GM23338 (cell line): Measurements from ENCODE around the gene PHF21A. TPM values are rescaled to one million over a fixed set of nuclear protein-coding genes. Genes with fewer than 3 reads are reported as not detected.

ENCODE experiments used
- ATAC-seq: fragments of 200-7000 bp; cut with Tn5 transposase; 3 replicates; pipeline ENCODE4 v1.9.1; 2020
- DNase-seq: peaks from one replicate; pipeline ENCODE4 v3.0.0-alpha.2; 2015; ENCODE audit warnings: low spot score
- H2AFZ ChIP-seq: fragments of 200-600 bp; sonication (generic); 2 replicates; pipeline ENCODE4 v1.8.0; 2016; ENCODE audit warnings: antibody characterized with exemption, mild to moderate bottlenecking, moderate library complexity
- H3F3A ChIP-seq: fragments of 200-600 bp; sonication (generic); replicated peaks from 2 replicates; pipeline ENCODE4 v1.8.0; 2017; ENCODE audit warnings: antibody characterized with exemption, mixed run types, low read depth
- H3K27ac ChIP-seq: fragments of 200-600 bp; sonication (generic); 2 replicates; pipeline ENCODE4 v1.6.1; 2016; ENCODE audit warnings: low read depth
- H3K27me3 ChIP-seq: fragments of 200-600 bp; sonication (generic); 2 replicates; pipeline ENCODE4 v1.8.0; 2016; ENCODE audit warnings: mild to moderate bottlenecking, mixed run types, moderate library complexity; ENCODE audit not compliant: insufficient read depth
- H3K36me3 ChIP-seq: fragments of 200-600 bp; sonication (generic); 2 replicates; pipeline ENCODE4 v1.8.0; 2016; ENCODE audit warnings: mild to moderate bottlenecking; ENCODE audit not compliant: insufficient read depth
- H3K4me1 ChIP-seq: fragments of 200-600 bp; sonication (generic); 2 replicates; pipeline ENCODE4 v1.8.0; 2016; ENCODE audit warnings: mild to moderate bottlenecking, moderate library complexity; ENCODE audit not compliant: insufficient read depth
- H3K4me2 ChIP-seq: fragments of 200-600 bp; sonication (generic); 2 replicates; pipeline ENCODE4 v1.7.1; 2017; ENCODE audit warnings: mixed run types
- H3K4me3 ChIP-seq: fragments of 200-600 bp; sonication (generic); 2 replicates; pipeline ENCODE4 v1.6.1; 2016; ENCODE audit warnings: mixed run types
- H3K79me2 ChIP-seq: fragments of 200-600 bp; sonication (generic); replicated peaks from 2 replicates; pipeline ENCODE4 v1.8.0; 2017; ENCODE audit warnings: mild to moderate bottlenecking; ENCODE audit not compliant: insufficient read depth
- H3K9me2 ChIP-seq: fragments of 200-600 bp; sonication (generic); 2 replicates; pipeline ENCODE4 v1.8.0; 2017; ENCODE audit not compliant: insufficient read depth
- H4K20me1 ChIP-seq: fragments of 200-600 bp; sonication (generic); replicated peaks from 2 replicates; pipeline ENCODE4 v1.8.0; 2017; ENCODE audit warnings: mild to moderate bottlenecking; ENCODE audit not compliant: insufficient read depth
- H3K27ac Mint-ChIP-seq: 2 replicates; pipeline ENCODE4 v1.8.0; 2020; ENCODE audit warnings: inconsistent platforms, mild to moderate bottlenecking, moderate library complexity, mixed read lengths
- H3K27me3 Mint-ChIP-seq: 3 replicates; pipeline ENCODE4 v1.8.0; 2022; ENCODE audit warnings: low read depth, mild to moderate bottlenecking, moderate library complexity, mixed read lengths, inconsistent platforms; ENCODE audit not compliant: insufficient read depth, poor library complexity
- H3K36me3 Mint-ChIP-seq: 3 replicates; pipeline ENCODE4 v1.8.0; 2021; ENCODE audit warnings: low read depth, mild to moderate bottlenecking, inconsistent platforms, moderate library complexity, mixed read lengths
- H3K4me1 Mint-ChIP-seq: 3 replicates; pipeline ENCODE4 v1.8.0; 2020; ENCODE audit warnings: mild to moderate bottlenecking, inconsistent platforms, mixed read lengths
- H3K4me3 Mint-ChIP-seq: 3 replicates; pipeline ENCODE4 v1.8.0; 2021; ENCODE audit warnings: moderate library complexity, mild to moderate bottlenecking, inconsistent platforms, mixed read lengths
- H3K9me3 Mint-ChIP-seq: 3 replicates; pipeline ENCODE4 v1.8.0; 2020; ENCODE audit warnings: moderate library complexity, mild to moderate bottlenecking, inconsistent platforms, mixed read lengths
- CREB1 ChIP-seq: fragments of 250-450 bp; sonication (Bioruptor Pico); IDR thresholded peaks from 2 replicates; pipeline ENCODE4 v1.5.0; 2020; ENCODE audit warnings: low read depth, mild to moderate bottlenecking, moderate library complexity
- EZH2 ChIP-seq: fragments of 200-600 bp; sonication (generic); IDR thresholded peaks from one replicate; pipeline ENCODE4 v1.8.0; 2017; ENCODE audit warnings: antibody characterized with exemption, mild to moderate bottlenecking, low read depth; ENCODE audit not compliant: unreplicated experiment
- EZH2phosphoT487 ChIP-seq: fragments of 200-600 bp; sonication (generic); IDR thresholded peaks from one replicate; pipeline ENCODE4 v1.8.1; 2018; ENCODE audit warnings: antibody characterized with exemption; ENCODE audit not compliant: unreplicated experiment
- JUNB ChIP-seq: IDR thresholded peaks from one replicate; pipeline ENCODE4 v1.6.1; 2016; ENCODE audit warnings: antibody characterized with exemption; ENCODE audit not compliant: unreplicated experiment
- NANOG ChIP-seq: IDR thresholded peaks from 2 replicates; pipeline ENCODE4 v1.6.1; 2016; ENCODE audit warnings: antibody characterized with exemption, borderline replicate concordance
- POLR2AphosphoS5 ChIP-seq: IDR thresholded peaks from 2 replicates; pipeline ENCODE4 v1.6.1; 2016; ENCODE audit warnings: antibody characterized with exemption, low read depth
- STAT1 ChIP-seq: IDR thresholded peaks from one replicate; pipeline ENCODE4 v1.6.1; 2016; ENCODE audit warnings: antibody characterized with exemption; ENCODE audit not compliant: unreplicated experiment
- ZNF114 ChIP-seq: fragments of 250-450 bp; sonication (Bioruptor Pico); IDR thresholded peaks from 2 replicates; pipeline ENCODE4 v1.5.0; 2020; ENCODE audit warnings: mild to moderate bottlenecking, moderate library complexity
- ZNF331 ChIP-seq: fragments of 250-450 bp; sonication (Bioruptor Pico); IDR thresholded peaks from 2 replicates; pipeline ENCODE4 v1.5.0; 2020; ENCODE audit warnings: low read depth, mild to moderate bottlenecking, moderate library complexity
- polyA plus RNA-seq: library from polyadenylated mRNA; unstranded; fragments of >200 nt; fragmentation: Nextera tagmentation; extraction: Ambion mirVana; gene quantifications from 2 replicates; pipeline ENCODE4 v1.2.1, GENCODE V29; 2016
- total RNA-seq: library from RNA; depleted of rRNA; stranded (reverse); fragments of >200 nt; shearing (Covaris generic); gene quantifications from 2 replicates; pipeline ENCODE4 v1.2.3, GENCODE V29; 2014
- TF ChIP-seq, protein P1 (sequence below): IDR thresholded peaks from one replicate; pipeline ENCODE4 v1.6.1; 2018; ENCODE audit warnings: antibody characterized with exemption; ENCODE audit not compliant: unreplicated experiment
- TF ChIP-seq, protein P2 (sequence below), 2 experiments: fragments of 200-600 bp in 1 of 2; sonication (generic) in 1 of 2; conservative IDR thresholded peaks; 2 replicates each; pipeline versions ENCODE4 v1.5.1 to v1.6.1; 2016 to 2017; ENCODE audit warnings: antibody characterized with exemption in 2 of 2, low read depth in 2 of 2, mild to moderate bottlenecking in 2 of 2, moderate library complexity in 1 of 2
- TF ChIP-seq, protein P3 (sequence below): IDR thresholded peaks from 2 replicates; pipeline ENCODE4 v1.6.1; 2016; ENCODE audit warnings: antibody characterized with exemption

The PHF21A gene
- total and polyA plus RNA-seq, 2 experiments from 2014 or later = 21.7 to 23.6 TPM

DNA sequence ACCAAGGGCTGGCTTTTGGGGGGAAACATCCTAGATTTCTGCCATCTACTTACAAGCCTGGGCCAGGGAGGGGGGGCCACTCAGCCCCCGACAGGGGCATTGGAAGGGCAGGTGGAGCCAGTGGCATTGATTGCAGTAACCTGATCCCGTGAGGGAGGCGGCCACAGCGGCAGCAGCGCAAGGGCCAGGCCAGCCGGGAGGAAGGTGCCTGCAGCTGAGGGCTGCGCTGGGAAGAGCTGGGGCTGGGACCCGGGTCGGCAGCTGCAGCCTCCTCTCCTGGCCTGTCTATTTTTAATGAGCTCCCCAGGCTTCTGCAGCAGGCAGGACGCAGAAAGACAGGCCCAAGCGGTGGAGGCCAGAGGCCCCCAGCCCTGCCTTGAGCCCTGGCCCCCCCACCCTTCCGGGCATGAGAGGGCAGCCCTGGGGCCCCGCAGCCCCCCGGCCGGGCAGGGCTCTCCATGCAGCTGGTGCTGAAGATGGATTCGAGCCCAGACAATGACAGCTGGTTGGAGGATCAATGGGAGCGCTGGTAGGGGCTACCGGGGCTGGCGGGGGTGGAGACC, 224.8 kb downstream of the PHF21A start:
- peak overlapping the region; percentile 37 for H3K4me3 ChIP-seq
- Mint-ChIP-seq H3K27ac (no peak overlapping the region), H3K36me3 (no peaks in the 10 kb centered on the region; the same call in 2 of the 3 replicates), H3K27me3 (peaks cover 17% of the 10 kb centered on the region), H3K4me3 (peak overlapping the region; percentile 36; the same call in 2 of the 3 replicates), H3K9me3 (no peaks in the 10 kb centered on the region), H3K4me1 (peaks cover 44% of the 10 kb centered on the region)
- no peaks in the 10 kb centered on the region for H3K9me2 ChIP-seq
- H3F3A ChIP-seq = 0 out of 2 replicates have a peak, but pooled peaks cover 5% of the 10 kb centered on the region
- H3K36me3 ChIP-seq = no peaks in the 10 kb centered on the region
- TF ChIP-seq, protein P1, sequence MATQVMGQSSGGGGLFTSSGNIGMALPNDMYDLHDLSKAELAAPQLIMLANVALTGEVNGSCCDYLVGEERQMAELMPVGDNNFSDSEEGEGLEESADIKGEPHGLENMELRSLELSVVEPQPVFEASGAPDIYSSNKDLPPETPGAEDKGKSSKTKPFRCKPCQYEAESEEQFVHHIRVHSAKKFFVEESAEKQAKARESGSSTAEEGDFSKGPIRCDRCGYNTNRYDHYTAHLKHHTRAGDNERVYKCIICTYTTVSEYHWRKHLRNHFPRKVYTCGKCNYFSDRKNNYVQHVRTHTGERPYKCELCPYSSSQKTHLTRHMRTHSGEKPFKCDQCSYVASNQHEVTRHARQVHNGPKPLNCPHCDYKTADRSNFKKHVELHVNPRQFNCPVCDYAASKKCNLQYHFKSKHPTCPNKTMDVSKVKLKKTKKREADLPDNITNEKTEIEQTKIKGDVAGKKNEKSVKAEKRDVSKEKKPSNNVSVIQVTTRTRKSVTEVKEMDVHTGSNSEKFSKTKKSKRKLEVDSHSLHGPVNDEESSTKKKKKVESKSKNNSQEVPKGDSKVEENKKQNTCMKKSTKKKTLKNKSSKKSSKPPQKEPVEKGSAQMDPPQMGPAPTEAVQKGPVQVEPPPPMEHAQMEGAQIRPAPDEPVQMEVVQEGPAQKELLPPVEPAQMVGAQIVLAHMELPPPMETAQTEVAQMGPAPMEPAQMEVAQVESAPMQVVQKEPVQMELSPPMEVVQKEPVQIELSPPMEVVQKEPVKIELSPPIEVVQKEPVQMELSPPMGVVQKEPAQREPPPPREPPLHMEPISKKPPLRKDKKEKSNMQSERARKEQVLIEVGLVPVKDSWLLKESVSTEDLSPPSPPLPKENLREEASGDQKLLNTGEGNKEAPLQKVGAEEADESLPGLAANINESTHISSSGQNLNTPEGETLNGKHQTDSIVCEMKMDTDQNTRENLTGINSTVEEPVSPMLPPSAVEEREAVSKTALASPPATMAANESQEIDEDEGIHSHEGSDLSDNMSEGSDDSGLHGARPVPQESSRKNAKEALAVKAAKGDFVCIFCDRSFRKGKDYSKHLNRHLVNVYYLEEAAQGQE = peak; percentile 59
- no peak for TF ChIP-seq ZNF331 (CRISPR knock-in tag)
- no peak for TF ChIP-seq EZH2phosphoT487
- TF ChIP-seq JUNB = no peak
- TF ChIP-seq, protein P2, sequence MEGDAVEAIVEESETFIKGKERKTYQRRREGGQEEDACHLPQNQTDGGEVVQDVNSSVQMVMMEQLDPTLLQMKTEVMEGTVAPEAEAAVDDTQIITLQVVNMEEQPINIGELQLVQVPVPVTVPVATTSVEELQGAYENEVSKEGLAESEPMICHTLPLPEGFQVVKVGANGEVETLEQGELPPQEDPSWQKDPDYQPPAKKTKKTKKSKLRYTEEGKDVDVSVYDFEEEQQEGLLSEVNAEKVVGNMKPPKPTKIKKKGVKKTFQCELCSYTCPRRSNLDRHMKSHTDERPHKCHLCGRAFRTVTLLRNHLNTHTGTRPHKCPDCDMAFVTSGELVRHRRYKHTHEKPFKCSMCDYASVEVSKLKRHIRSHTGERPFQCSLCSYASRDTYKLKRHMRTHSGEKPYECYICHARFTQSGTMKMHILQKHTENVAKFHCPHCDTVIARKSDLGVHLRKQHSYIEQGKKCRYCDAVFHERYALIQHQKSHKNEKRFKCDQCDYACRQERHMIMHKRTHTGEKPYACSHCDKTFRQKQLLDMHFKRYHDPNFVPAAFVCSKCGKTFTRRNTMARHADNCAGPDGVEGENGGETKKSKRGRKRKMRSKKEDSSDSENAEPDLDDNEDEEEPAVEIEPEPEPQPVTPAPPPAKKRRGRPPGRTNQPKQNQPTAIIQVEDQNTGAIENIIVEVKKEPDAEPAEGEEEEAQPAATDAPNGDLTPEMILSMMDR (conservative IDR thresholded peaks at IDR 0.05; ENCODE audit: low read depth in 2 of 2) = no peak
- no peak for TF ChIP-seq EZH2
- TF ChIP-seq NANOG = no peak
- no peak for TF ChIP-seq POLR2AphosphoS5
- ATAC-seq (peak; percentile 66), DNase-seq (peak; percentile 85)
- no peaks in the 10 kb centered on the region; the same call in 1 of the 2 replicates for H3K79me2 ChIP-seq
- peaks cover 3% of the 10 kb centered on the region; the same call in 1 of the 2 replicates for H3K27me3 ChIP-seq
- no peak overlapping the region for H2AFZ ChIP-seq
- H3K27ac ChIP-seq = no peak overlapping the region
- H3K4me1 ChIP-seq = peaks cover 31% of the 10 kb centered on the region
- peaks cover 11% of the 10 kb centered on the region for H4K20me1 ChIP-seq
- H3K4me2 ChIP-seq = peak overlapping the region; percentile 74

GRCh38 chr11:45895553-45896259, 225.5 kb downstream of the PHF21A start:
- peak overlapping the region; percentile 37 for H3K4me3 ChIP-seq
- H3K9me2 ChIP-seq = no peaks in the 10 kb centered on the region
- H3K4me2 ChIP-seq = peak overlapping the region; percentile 74
- H3K79me2 ChIP-seq = no peaks in the 10 kb centered on the region
- peaks cover 9% of the 10 kb centered on the region for H4K20me1 ChIP-seq
- no peak for ATAC-seq
- peaks cover 27% of the 10 kb centered on the region for H3K4me1 ChIP-seq
- 0 out of 2 replicates have a peak, but pooled peaks cover 5% of the 10 kb centered on the region for H3F3A ChIP-seq
- H3K27ac ChIP-seq = no peak overlapping the region
- H3K9me3 Mint-ChIP-seq = no peaks in the 10 kb centered on the region
- no peak overlapping the region for H3K27ac Mint-ChIP-seq
- peaks cover 40% of the 10 kb centered on the region for H3K4me1 Mint-ChIP-seq
- peaks cover 2% of the 10 kb centered on the region; the same call in 1 of the 2 replicates for H3K27me3 ChIP-seq
- peaks cover 13% of the 10 kb centered on the region for H3K27me3 Mint-ChIP-seq
- no peaks in the 10 kb centered on the region; the same call in 2 of the 3 replicates for H3K36me3 Mint-ChIP-seq
- H3K4me3 Mint-ChIP-seq = no peak overlapping the region
- H2AFZ ChIP-seq = no peak overlapping the region
- no peak for DNase-seq
- H3K36me3 ChIP-seq = no peaks in the 10 kb centered on the region
- TF ChIP-seq, protein P1 = no peak
- TF ChIP-seq STAT1 (no peak), POLR2AphosphoS5 (no peak), ZNF331 (CRISPR knock-in tag) (no peak), ZNF114 (CRISPR knock-in tag) (no peak), CREB1 (CRISPR knock-in tag) (no peak), JUNB (no peak), NANOG (no peak)
- TF ChIP-seq, protein P3, sequence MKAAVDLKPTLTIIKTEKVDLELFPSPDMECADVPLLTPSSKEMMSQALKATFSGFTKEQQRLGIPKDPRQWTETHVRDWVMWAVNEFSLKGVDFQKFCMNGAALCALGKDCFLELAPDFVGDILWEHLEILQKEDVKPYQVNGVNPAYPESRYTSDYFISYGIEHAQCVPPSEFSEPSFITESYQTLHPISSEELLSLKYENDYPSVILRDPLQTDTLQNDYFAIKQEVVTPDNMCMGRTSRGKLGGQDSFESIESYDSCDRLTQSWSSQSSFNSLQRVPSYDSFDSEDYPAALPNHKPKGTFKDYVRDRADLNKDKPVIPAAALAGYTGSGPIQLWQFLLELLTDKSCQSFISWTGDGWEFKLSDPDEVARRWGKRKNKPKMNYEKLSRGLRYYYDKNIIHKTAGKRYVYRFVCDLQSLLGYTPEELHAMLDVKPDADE = no peak
